CD4-positive, alpha-beta T cell treated with Interleukin-12 subunit alpha and Interleukin-12 subunit beta, for 1 hour (primary cell): ENCODE results near the gene CXorf58.
"Not testable (repeated sequence)": the region's sequence is repeated elsewhere in the genome, so short reads cannot be mapped to it uniquely, and the experiment has no call there.

Experiments
- DNase-seq: peaks from one replicate; pipeline ENCODE4 v3.0.0-alpha.2; 2020

Gene CXorf58

GRCh38 chrX:23954396-23954795 is 46.6 kb downstream of the CXorf58 start:
- DNase-seq = no peak

- no peak for DNase-seq
These were observed 52.0 kb downstream of the CXorf58 start for GRCh38 chrX:23959781-23960180.

GRCh38 chrX:23964191-23964590 is 56.4 kb downstream of the CXorf58 start:
- no peak for DNase-seq

GRCh38 chrX:23965630-23966029 is 57.8 kb downstream of the CXorf58 start:
- not testable (repeated sequence) for DNase-seq

GRCh38 chrX:23978491-23978890 is 70.7 kb downstream of the CXorf58 start:
- no peak for DNase-seq

- no peak for DNase-seq
These were observed 72.2 kb downstream of the CXorf58 start for GRCh38 chrX:23980011-23980441.

GRCh38 chrX:23981222-23981621 is 73.4 kb downstream of the CXorf58 start:
- DNase-seq = no peak

GRCh38 chrX:23981711-23982110 is 73.9 kb downstream of the CXorf58 start:
- no peak for DNase-seq

- no peak for DNase-seq
These were observed 75.1 kb downstream of the CXorf58 start for GRCh38 chrX:23982891-23983290.
